HepG2 (cell line): ENCODE measurements around the gene KIF5B. TPM values are rescaled to one million over a fixed set of nuclear protein-coding genes. Genes with fewer than 3 reads are reported as not detected.

Source experiments
- CENPBD1 ChIP-seq: sonication (generic); formaldehyde crosslinking; IDR thresholded peaks from 2 replicates; pipeline ENCODE4 v1.8.0; 2022; ENCODE audit warnings: missing genetic modification reagents, low read depth, mild to moderate bottlenecking, borderline replicate concordance
- CSRNP1 ChIP-seq: sonication (generic); formaldehyde crosslinking; IDR thresholded peaks from 2 replicates; pipeline ENCODE4 v1.8.1; 2023; ENCODE audit warnings: mild to moderate bottlenecking, missing genetic modification reagents
- HDAC1 ChIP-seq: sonication (generic); formaldehyde crosslinking; IDR thresholded peaks from 2 replicates; pipeline ENCODE4 v1.5.1; 2020; ENCODE audit warnings: mild to moderate bottlenecking, missing genetic modification reagents
- MAZ ChIP-seq, 2 experiments: sonication (generic) in 1 of 2; formaldehyde crosslinking in 1 of 2; IDR thresholded peaks; 2 replicates each; pipeline versions ENCODE4 v1.5.0 to v1.6.1; 2012 to 2020; ENCODE audit warnings: low read depth in 2 of 2, mild to moderate bottlenecking in 2 of 2, borderline replicate concordance in 1 of 2, improper control_type of control experiment in 1 of 2, low read length in 1 of 2, missing genetic modification reagents in 1 of 2, moderate library complexity in 1 of 2
- MEIS1 ChIP-seq: sonication (generic); formaldehyde crosslinking; IDR thresholded peaks from 2 replicates; pipeline ENCODE4 v1.9.0; 2021; ENCODE audit warnings: mild to moderate bottlenecking, missing genetic modification reagents, moderate library complexity, borderline replicate concordance
- SETDB1 ChIP-seq: sonication (generic); formaldehyde crosslinking; IDR thresholded peaks from 2 replicates; pipeline ENCODE4 v1.5.1; 2020; ENCODE audit warnings: missing genetic modification reagents, mild to moderate bottlenecking, borderline replicate concordance
- TBX2 ChIP-seq: sonication (generic); formaldehyde crosslinking; IDR thresholded peaks from 2 replicates; pipeline ENCODE4 v1.5.0; 2020; ENCODE audit warnings: missing genetic modification reagents, mild to moderate bottlenecking, borderline replicate concordance
- ZNF274 ChIP-seq: sonication (generic); formaldehyde crosslinking; IDR thresholded peaks from 2 replicates; pipeline ENCODE4 v1.5.1; 2020; ENCODE audit warnings: mild to moderate bottlenecking, missing genetic modification reagents
- ZNF326 ChIP-seq: sonication (generic); formaldehyde crosslinking; IDR thresholded peaks from 2 replicates; pipeline ENCODE4 v1.4.0; 2020; ENCODE audit warnings: missing genetic modification reagents, borderline replicate concordance
- ZNF354B ChIP-seq: sonication (generic); formaldehyde crosslinking; IDR thresholded peaks from 2 replicates; pipeline ENCODE4 v1.8.0; 2022; ENCODE audit warnings: mild to moderate bottlenecking, missing genetic modification reagents
- ZNF431 ChIP-seq: sonication (generic); formaldehyde crosslinking; IDR thresholded peaks from 2 replicates; pipeline ENCODE4 v1.9.0; 2022; ENCODE audit warnings: missing genetic modification reagents, low read depth, mild to moderate bottlenecking, borderline replicate concordance
- ZNF512 ChIP-seq: sonication (generic); formaldehyde crosslinking; IDR thresholded peaks from 2 replicates; pipeline ENCODE4 v1.4.0; 2020; ENCODE audit warnings: mild to moderate bottlenecking, missing genetic modification reagents
- ZNF589 ChIP-seq: sonication (generic); formaldehyde crosslinking; conservative IDR thresholded peaks from 2 replicates; pipeline ENCODE4 v1.8.0; 2022; ENCODE audit warnings: mild to moderate bottlenecking, moderate library complexity, missing genetic modification reagents
- ZNF660 ChIP-seq: sonication (generic); formaldehyde crosslinking; IDR thresholded peaks from 2 replicates; pipeline ENCODE4 v1.5.1; 2020; ENCODE audit warnings: mild to moderate bottlenecking, low read depth, missing genetic modification reagents, borderline replicate concordance
- polyA plus RNA-seq, 8 experiments: library from polyadenylated mRNA; depleted of rRNA in 3 of 8; stranded (reverse) in 7 of 8; unstranded in 1 of 8; fragments of >200 nt; fragmentation: Illumina TruSeq in 4 of 8; extraction: Trizol in 4 of 8; gene quantifications; 2 replicates each; pipeline versions ENCODE4 v1.2.1 to v1.2.3, GENCODE V29; 2011 to 2016; ENCODE audit warnings: low read depth in 4 of 8, missing spikeins in 1 of 8, mixed read lengths in 1 of 8; ENCODE audit not compliant: insufficient read depth in 1 of 8
- total RNA-seq, 5 experiments: library from RNA; depleted of rRNA; stranded (reverse); fragments of >200 nt; fragmentation: Illumina TruSeq; extraction: Trizol; gene quantifications; 2 replicates each; pipeline ENCODE4 v1.2.3, GENCODE V29; 2016; ENCODE audit warnings: low read depth in 1 of 5
- TF ChIP-seq, protein P1 (sequence below): sonication (generic); formaldehyde crosslinking; IDR thresholded peaks from 2 replicates; pipeline ENCODE4 v1.5.0; 2020; ENCODE audit warnings: mild to moderate bottlenecking, missing genetic modification reagents, borderline replicate concordance

The KIF5B gene
- total and polyA plus RNA-seq, 2 of the 13 experiments (the other 11 are each of a cell fraction or from before 2014, with no cell fraction given) = 34.3 to 133 TPM

GRCh38 chr10:31959461-31960173 lies 96.6 kb downstream of the KIF5B start (continued):
- TF ChIP-seq MEIS1 (CRISPR knock-in tag) = no peak
- TF ChIP-seq TBX2 (CRISPR knock-in tag) = peak; percentile 33; the same call in 1 of the 2 replicates
- no peak for TF ChIP-seq ZNF326
- TF ChIP-seq ZNF512 (CRISPR knock-in tag) = no peak
- TF ChIP-seq HDAC1 (CRISPR knock-in tag) = no peak
- TF ChIP-seq, protein P1, sequence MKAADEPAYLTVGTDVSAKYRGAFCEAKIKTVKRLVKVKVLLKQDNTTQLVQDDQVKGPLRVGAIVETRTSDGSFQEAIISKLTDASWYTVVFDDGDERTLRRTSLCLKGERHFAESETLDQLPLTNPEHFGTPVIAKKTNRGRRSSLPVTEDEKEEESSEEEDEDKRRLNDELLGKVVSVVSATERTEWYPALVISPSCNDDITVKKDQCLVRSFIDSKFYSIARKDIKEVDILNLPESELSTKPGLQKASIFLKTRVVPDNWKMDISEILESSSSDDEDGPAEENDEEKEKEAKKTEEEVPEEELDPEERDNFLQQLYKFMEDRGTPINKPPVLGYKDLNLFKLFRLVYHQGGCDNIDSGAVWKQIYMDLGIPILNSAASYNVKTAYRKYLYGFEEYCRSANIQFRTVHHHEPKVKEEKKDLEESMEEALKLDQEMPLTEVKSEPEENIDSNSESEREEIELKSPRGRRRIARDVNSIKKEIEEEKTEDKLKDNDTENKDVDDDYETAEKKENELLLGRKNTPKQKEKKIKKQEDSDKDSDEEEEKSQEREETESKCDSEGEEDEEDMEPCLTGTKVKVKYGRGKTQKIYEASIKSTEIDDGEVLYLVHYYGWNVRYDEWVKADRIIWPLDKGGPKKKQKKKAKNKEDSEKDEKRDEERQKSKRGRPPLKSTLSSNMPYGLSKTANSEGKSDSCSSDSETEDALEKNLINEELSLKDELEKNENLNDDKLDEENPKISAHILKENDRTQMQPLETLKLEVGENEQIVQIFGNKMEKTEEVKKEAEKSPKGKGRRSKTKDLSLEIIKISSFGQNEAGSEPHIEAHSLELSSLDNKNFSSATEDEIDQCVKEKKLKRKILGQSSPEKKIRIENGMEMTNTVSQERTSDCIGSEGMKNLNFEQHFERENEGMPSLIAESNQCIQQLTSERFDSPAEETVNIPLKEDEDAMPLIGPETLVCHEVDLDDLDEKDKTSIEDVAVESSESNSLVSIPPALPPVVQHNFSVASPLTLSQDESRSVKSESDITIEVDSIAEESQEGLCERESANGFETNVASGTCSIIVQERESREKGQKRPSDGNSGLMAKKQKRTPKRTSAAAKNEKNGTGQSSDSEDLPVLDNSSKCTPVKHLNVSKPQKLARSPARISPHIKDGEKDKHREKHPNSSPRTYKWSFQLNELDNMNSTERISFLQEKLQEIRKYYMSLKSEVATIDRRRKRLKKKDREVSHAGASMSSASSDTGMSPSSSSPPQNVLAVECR = 0 out of 2 replicates have a peak, but pooled peaks have one; percentile 19
- TF ChIP-seq ZNF660 = no peak
- TF ChIP-seq ZNF431 = no peak
- no peak for TF ChIP-seq CENPBD1 (CRISPR knock-in tag)
- no peak for TF ChIP-seq MAZ (IDR thresholded peaks at IDR 0.05; ENCODE audit: borderline replicate concordance, low read depth, low read length)
- TF ChIP-seq MAZ (CRISPR knock-in tag; IDR thresholded peaks at IDR 0.05; ENCODE audit: low read depth) = no peak
- no peak for TF ChIP-seq ZNF274 (CRISPR knock-in tag)
- TF ChIP-seq ZNF354B (CRISPR knock-in tag) = no peak
- no peak for TF ChIP-seq SETDB1
- no peak for TF ChIP-seq CSRNP1
- no peak for TF ChIP-seq ZNF589
